C4-2B (cell line): ENCODE measurements around the gene HPRT1.

ENCODE experiments used
- H3K27ac ChIP-seq: fragments of 450-650 bp; 2 replicates; pipeline ENCODE4 v1.5.1; 2017
- CTCF ChIP-seq: fragments of 450-650 bp; conservative IDR thresholded peaks from 2 replicates; pipeline ENCODE4 v1.5.1; 2017; ENCODE audit warnings: mild to moderate bottlenecking
- ZFX ChIP-seq: fragments of 450-650 bp; IDR thresholded peaks from 2 replicates; pipeline ENCODE4 v1.6.1; 2017

HPRT1 gene

GRCh38 chrX:134460005-134460861 lies at the start of gene HPRT1:
Gene HPRT1 (plus strand): TSS chrX:134460165. CDS start chrX:134460312, 147 bp downstream.
- TF ChIP-seq CTCF (no peak), ZFX (peak; percentile 55)
- H3K27ac ChIP-seq, result peak within 1 kb of the TSS; percentile 80

GRCh38 chrX:134416087-134416486 lies 43.9 kb upstream of the HPRT1 start:
- H3K27ac ChIP-seq, result no peak overlapping the region
- TF ChIP-seq ZFX, result no peak
- TF ChIP-seq CTCF, result no peak

DNA sequence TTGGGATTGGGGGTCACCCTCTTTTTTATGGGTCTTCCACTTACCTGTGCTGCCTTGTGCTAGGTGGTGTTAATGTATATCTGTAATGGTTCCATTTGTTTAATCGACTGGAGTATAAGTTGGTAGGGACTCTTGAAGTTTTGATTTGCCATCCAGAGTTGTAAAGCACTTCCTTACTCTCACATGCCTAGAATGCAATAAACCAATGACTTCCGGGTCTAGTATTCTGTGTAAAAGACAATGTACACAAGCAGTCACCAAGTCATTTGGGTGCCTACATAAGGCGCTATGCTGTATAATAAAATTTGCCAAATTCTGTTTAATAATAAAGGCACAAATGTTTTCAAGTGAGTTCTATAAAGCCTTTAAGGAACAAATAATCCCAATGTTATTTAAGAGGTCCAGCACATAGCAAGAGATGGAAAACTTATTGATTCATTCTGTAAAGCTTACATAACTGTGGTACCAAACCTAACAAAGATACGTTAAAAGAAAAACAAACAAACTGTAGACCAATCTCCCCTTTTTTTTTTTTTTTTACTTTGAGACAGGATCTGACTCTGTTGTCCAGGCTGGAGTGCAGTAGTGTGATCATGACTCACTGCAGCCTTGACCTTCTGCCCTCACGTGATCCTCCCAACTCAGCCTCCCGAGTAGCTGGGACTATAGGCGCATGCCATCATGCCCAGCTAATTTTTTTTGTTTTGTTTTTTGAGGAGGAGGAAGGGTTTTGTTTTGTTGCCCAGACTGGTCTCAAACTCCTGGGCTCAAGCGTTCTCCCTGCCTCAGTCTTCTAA lies 41.5 kb upstream of the HPRT1 start:
- H3K27ac ChIP-seq, result no peak overlapping the region
- TF ChIP-seq ZFX (no peak), CTCF (no peak)

DNA sequence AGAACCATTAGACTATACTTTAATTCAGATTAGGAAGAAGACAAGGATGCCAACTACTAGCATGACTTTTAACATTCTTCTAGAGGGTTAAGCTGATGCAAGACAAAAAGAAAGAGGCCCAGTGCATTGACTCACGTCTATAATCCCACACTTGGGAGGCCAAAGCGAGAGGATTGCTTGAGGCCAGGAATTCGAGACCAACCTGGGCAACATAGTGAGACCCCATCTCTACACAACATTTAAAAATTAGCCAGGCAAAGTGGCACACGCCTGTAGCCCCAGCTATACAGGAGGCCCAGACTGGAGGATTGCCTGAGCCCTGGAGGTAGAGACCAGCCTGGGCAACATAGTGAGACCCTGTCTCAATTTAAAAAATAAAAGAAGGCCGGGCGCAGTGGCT lies 40.2 kb upstream of the HPRT1 start:
- H3K27ac ChIP-seq, result no peak overlapping the region
- TF ChIP-seq CTCF, result no peak
- no peak for TF ChIP-seq ZFX

- peak; percentile 52 for TF ChIP-seq CTCF
- no peak for TF ChIP-seq ZFX
- no peak overlapping the region for H3K27ac ChIP-seq
These were observed 36.4 kb upstream of the HPRT1 start for GRCh38 chrX:134423606-134424005.

- TF ChIP-seq CTCF (no peak), ZFX (no peak)
- H3K27ac ChIP-seq, result no peak overlapping the region
These were observed 33.7 kb upstream of the HPRT1 start for GRCh38 chrX:134426281-134426680.

- TF ChIP-seq CTCF (no peak), ZFX (no peak)
- H3K27ac ChIP-seq, result no peak overlapping the region
These were observed 28.1 kb upstream of the HPRT1 start for GRCh38 chrX:134431894-134432293.
